ENCODE results near the gene WBP11. TPM values are rescaled to one million over a fixed set of nuclear protein-coding genes. Genes with fewer than 3 reads are reported as not detected.

The WBP11 gene
- polyA plus RNA-seq, 1 donor (not counting 4 experiments of a cell fraction or from before 2014, with no cell fraction given) = 13.1 TPM

DNA sequence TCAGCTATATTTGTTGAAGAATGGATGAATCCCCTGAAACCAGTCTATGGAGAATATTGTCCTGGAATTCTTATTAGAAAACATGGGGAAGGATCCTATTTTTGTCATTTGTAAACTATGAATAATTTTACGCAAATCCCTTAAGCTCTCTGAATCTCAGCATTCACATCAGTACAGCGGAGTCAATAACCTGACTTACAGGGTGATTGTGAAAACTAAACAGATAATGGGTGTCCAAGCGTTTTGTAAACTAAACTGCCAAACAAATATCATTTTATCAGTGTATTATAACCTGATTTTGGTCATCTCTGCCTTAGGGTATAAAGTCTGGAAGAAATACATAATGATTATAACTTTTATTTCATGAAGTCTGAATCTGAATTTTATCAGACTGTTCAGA, 30.1 kb upstream of the WBP11 start:
- DNase-seq (ENCODE audit: low read depth, low spot score) (no peak), FAIRE-seq (no peak)
- H3K9me3 ChIP-seq (ENCODE audit: control insufficient read depth, low read depth, low read length) = no peaks in the 10 kb centered on the region
- TF ChIP-seq EZH2 (IDR thresholded peaks at IDR 0.05; ENCODE audit: low read length) = no peak
- TF ChIP-seq, protein P1, sequence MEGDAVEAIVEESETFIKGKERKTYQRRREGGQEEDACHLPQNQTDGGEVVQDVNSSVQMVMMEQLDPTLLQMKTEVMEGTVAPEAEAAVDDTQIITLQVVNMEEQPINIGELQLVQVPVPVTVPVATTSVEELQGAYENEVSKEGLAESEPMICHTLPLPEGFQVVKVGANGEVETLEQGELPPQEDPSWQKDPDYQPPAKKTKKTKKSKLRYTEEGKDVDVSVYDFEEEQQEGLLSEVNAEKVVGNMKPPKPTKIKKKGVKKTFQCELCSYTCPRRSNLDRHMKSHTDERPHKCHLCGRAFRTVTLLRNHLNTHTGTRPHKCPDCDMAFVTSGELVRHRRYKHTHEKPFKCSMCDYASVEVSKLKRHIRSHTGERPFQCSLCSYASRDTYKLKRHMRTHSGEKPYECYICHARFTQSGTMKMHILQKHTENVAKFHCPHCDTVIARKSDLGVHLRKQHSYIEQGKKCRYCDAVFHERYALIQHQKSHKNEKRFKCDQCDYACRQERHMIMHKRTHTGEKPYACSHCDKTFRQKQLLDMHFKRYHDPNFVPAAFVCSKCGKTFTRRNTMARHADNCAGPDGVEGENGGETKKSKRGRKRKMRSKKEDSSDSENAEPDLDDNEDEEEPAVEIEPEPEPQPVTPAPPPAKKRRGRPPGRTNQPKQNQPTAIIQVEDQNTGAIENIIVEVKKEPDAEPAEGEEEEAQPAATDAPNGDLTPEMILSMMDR (optimal IDR thresholded peaks at IDR 0.05 in 1 of 3, IDR thresholded peaks at IDR 0.05 in 1 of 3, conservative IDR thresholded peaks at IDR 0.05 in 1 of 3; ENCODE audit: extremely low read depth in 1 of 3, insufficient read depth in 2 of 3, low read length in 3 of 3) = no peak
- H2AFZ ChIP-seq (ENCODE audit: control insufficient read depth, low read length) = no peak overlapping the region
- H3K27me3 ChIP-seq (ENCODE audit: control insufficient read depth, extremely low read depth, insufficient read depth, low read length) = no peaks in the 10 kb centered on the region
- no peak overlapping the region for H3K9ac ChIP-seq (ENCODE audit: control insufficient read depth, extremely low read depth, insufficient read depth, low read length)
- no peaks in the 10 kb centered on the region for H4K20me1 ChIP-seq (ENCODE audit: control insufficient read depth, extremely low read depth, insufficient read depth, low read length)
- H3K4me1 ChIP-seq (ENCODE audit: control insufficient read depth, extremely low read depth, insufficient read depth, low read length) = peaks cover 12% of the 10 kb centered on the region
- dilution Hi-C loops (cut with MboI; ENCODE audit: extremely low pct_ligation_motif_present, low sequenced_read_pairs) = no loop called here
- no peaks in the 10 kb centered on the region for H3K79me2 ChIP-seq (ENCODE audit: control insufficient read depth, insufficient read depth, low read length)
- H3K9me1 ChIP-seq (ENCODE audit: control insufficient read depth, extremely low read depth, insufficient read depth, low read length) = no peaks in the 10 kb centered on the region
- no peak overlapping the region for H3K27ac ChIP-seq (ENCODE audit: control insufficient read depth, insufficient read depth, low read length)
- H3K4me2 ChIP-seq (ENCODE audit: control insufficient read depth, extremely low read depth, insufficient read depth, low read depth, low read length) = no peak overlapping the region
- H3K4me3 ChIP-seq (ENCODE audit: control insufficient read depth in 2 of 3, extremely low read depth in 1 of 3, insufficient read depth in 2 of 3, low read depth in 1 of 3, low read length in 3 of 3) = no peak overlapping the region
- H3K36me3 ChIP-seq (ENCODE audit: control insufficient read depth in 2 of 2, extremely low read depth in 1 of 2, insufficient read depth in 2 of 2, low read length in 2 of 2) = no peaks in the 10 kb centered on the region

DNA sequence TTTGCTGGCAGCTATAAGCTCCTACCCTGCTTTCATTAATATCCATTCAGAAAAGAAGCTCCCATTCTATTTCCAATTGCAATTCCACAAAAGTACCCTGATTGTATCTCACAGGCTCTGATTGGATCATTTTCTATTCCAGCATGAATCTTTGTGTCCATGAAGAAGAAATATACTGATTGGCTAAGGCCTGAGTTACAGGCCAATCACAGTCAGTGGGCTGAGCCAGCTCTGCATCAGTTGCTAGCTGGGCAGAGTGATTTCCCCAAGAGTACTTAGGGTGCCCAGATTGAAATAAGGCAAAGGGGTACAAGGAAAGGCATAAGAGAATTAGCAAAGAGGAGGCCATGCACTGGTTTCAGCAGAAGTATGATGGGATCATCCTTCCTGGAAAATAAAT, 25.6 kb upstream of the WBP11 start:
- FAIRE-seq (no peak), DNase-seq (ENCODE audit: low read depth, low spot score) (no peak)
- H3K9me3 ChIP-seq (ENCODE audit: control insufficient read depth, low read depth, low read length) = no peaks in the 10 kb centered on the region
- no peak overlapping the region for H3K9ac ChIP-seq (ENCODE audit: control insufficient read depth, extremely low read depth, insufficient read depth, low read length)
- H3K4me1 ChIP-seq (ENCODE audit: control insufficient read depth, extremely low read depth, insufficient read depth, low read length) = peaks cover 10% of the 10 kb centered on the region
- no peaks in the 10 kb centered on the region for H3K79me2 ChIP-seq (ENCODE audit: control insufficient read depth, insufficient read depth, low read length)
- no peak overlapping the region for H3K4me2 ChIP-seq (ENCODE audit: control insufficient read depth, extremely low read depth, insufficient read depth, low read depth, low read length)
- no peak overlapping the region for H3K4me3 ChIP-seq (ENCODE audit: control insufficient read depth in 2 of 3, extremely low read depth in 1 of 3, insufficient read depth in 2 of 3, low read depth in 1 of 3, low read length in 3 of 3)
- TF ChIP-seq, protein P1 (optimal IDR thresholded peaks at IDR 0.05 in 1 of 3, IDR thresholded peaks at IDR 0.05 in 1 of 3, conservative IDR thresholded peaks at IDR 0.05 in 1 of 3; ENCODE audit: extremely low read depth in 1 of 3, insufficient read depth in 2 of 3, low read length in 3 of 3) = no peak
- TF ChIP-seq EZH2 (IDR thresholded peaks at IDR 0.05; ENCODE audit: low read length) = no peak
- dilution Hi-C loops (cut with MboI; ENCODE audit: extremely low pct_ligation_motif_present, low sequenced_read_pairs) = no loop called here
- no peaks in the 10 kb centered on the region for H3K9me1 ChIP-seq (ENCODE audit: control insufficient read depth, extremely low read depth, insufficient read depth, low read length)
- no peaks in the 10 kb centered on the region for H3K27me3 ChIP-seq (ENCODE audit: control insufficient read depth, extremely low read depth, insufficient read depth, low read length)
- H3K36me3 ChIP-seq (ENCODE audit: control insufficient read depth in 2 of 2, extremely low read depth in 1 of 2, insufficient read depth in 2 of 2, low read length in 2 of 2) = no peaks in the 10 kb centered on the region
- no peak overlapping the region for H2AFZ ChIP-seq (ENCODE audit: control insufficient read depth, low read length)
- H4K20me1 ChIP-seq (ENCODE audit: control insufficient read depth, extremely low read depth, insufficient read depth, low read length) = no peaks in the 10 kb centered on the region
- no peak overlapping the region for H3K27ac ChIP-seq (ENCODE audit: control insufficient read depth, insufficient read depth, low read length)

Measured in keratinocyte (primary cell).